Heart left ventricle (tissue), 16 donors: ENCODE measurements around the gene ZEB1. TPM values are rescaled to one million over a fixed set of nuclear protein-coding genes. Genes with fewer than 3 reads are reported as not detected.

ENCODE experiments used
- ATAC-seq, 4 donors: fragments of 200-7000 bp; cut with Tn5 transposase; one replicate each; pipeline ENCODE4 v1.9.1; 2020 to 2022; ENCODE audit warnings: moderate library complexity in 4 of 4, mild to moderate bottlenecking in 3 of 4, moderate number of reproducible peaks in 1 of 4
- DNase-seq, 5 donors: peaks; one replicate each; pipeline ENCODE4 v3.0.0-alpha.2; 2020
- H3K27ac ChIP-seq, 12 donors: fragments of 200-600 bp; sonication (generic) in 4 of 12; one replicate each; pipeline versions ENCODE4 v1.5.0 to v1.8.0; 2016 to 2022; ENCODE audit warnings: mild to moderate bottlenecking in 2 of 12
- H3K27me3 ChIP-seq, 9 donors: fragments of 200-600 bp; sonication (generic) in 2 of 9; one replicate each; pipeline versions ENCODE4 v1.5.1 to v1.8.0; 2016 to 2022; ENCODE audit warnings: mild to moderate bottlenecking in 3 of 9
- H3K36me3 ChIP-seq, 9 donors: fragments of 200-600 bp; sonication (generic) in 2 of 9; one replicate each; pipeline versions ENCODE4 v1.5.0 to v1.8.0; 2018 to 2022; ENCODE audit warnings: mild to moderate bottlenecking in 2 of 9
- H3K4me1 ChIP-seq, 12 donors: fragments of 200-600 bp; sonication (generic) in 4 of 12; one replicate each; pipeline versions ENCODE4 v1.5.0 to v1.8.0; 2016 to 2022; ENCODE audit warnings: mild to moderate bottlenecking in 3 of 12
- H3K4me3 ChIP-seq, 12 donors: fragments of 200-600 bp; sonication (generic) in 4 of 12; one replicate each; pipeline versions ENCODE4 v1.5.0 to v1.8.0; 2017 to 2022; ENCODE audit warnings: mild to moderate bottlenecking in 9 of 12, moderate library complexity in 4 of 12
- H3K9me3 ChIP-seq, 12 donors: fragments of 200-600 bp; sonication (generic) in 4 of 12; one replicate each; pipeline versions ENCODE4 v1.5.0 to v1.8.0; 2016 to 2022; ENCODE audit warnings: mild to moderate bottlenecking in 1 of 12
- POLR2A ChIP-seq, 2 donors: fragments of 450-650 bp; IDR thresholded peaks; one replicate each; pipeline ENCODE4 v1.6.1; 2017; ENCODE audit warnings: antibody characterized with exemption in 2 of 2, mild to moderate bottlenecking in 2 of 2, moderate library complexity in 2 of 2
- WGBS, 4 donors: extraction: QIAGEN DNeasy Blood & Tissue Kit in 2 of 4; methylation state at CpG; one replicate each; pipeline versions ENCODE4 v1.1.5 to v1.1.7; 2013 to 2018; 5-methylcytosine and 5-hydroxymethylcytosine counted together
- intact Hi-C, 10 donors: fragments of 100-400 bp; cut with DNase I; formaldehyde crosslinking; loops; one replicate each; pipeline versions ENCODE4 v1.11.1 to v1.14.2; 2022
- polyA plus RNA-seq, 2 donors: library from polyadenylated mRNA; stranded (reverse); fragments of 200-250 nt; gene quantifications; one replicate each; pipeline ENCODE4 v1.2.3, GENCODE V29; 2013
- total RNA-seq, 9 donors: library from RNA; depleted of rRNA in 2 of 9; stranded (reverse); fragments of >200 nt in 2 of 9; fragmentation: NEBNext Ultra II Directional in 3 of 9; extraction: Animal tissue kit (Norgen Biotek cat#: 25700) in 3 of 9; gene quantifications; one replicate each; pipeline versions ENCODE4 v1.1.0 to v1.2.4, GENCODE V29; 2016 to 2023
- TF ChIP-seq, protein P1 (sequence below), 12 donors: fragments of 200-600 bp; sonication (generic) in 4 of 12; IDR thresholded peaks; one replicate each; pipeline versions ENCODE4 v1.5.0 to v1.8.0; 2018 to 2022; ENCODE audit warnings: antibody characterized with exemption in 12 of 12, mild to moderate bottlenecking in 5 of 12
- donor health status: ischemic (EF 13 %, LVEDD 7.1; RV severe dilation, severe dysfunction).
- donor health status: healthy with polysubstance abuse.
- donor health status: DM: no; HTN: yes; CAD: no.
- donor health status: DM: no; HTN: no; CAD: no.
- donor health status: ischemic (EF 25% LVEDD 6.9; RV normal size, moderate dysfunction).
- donor health status: ischemic (EF 25% LVEDD 5.7; RV mildly dilated, moderate dysfunction).
- donor health status: healthy.
- donor health status: DM: yes; HTN: yes; CAD: no.
- donor health status: ischemic (EF 35%, LVEDD 5.7; RV mildly dilated, moderate dysfunction).
- donor health status: nonischemic (EF 11% LVEDD 7.7; RV severe dilation, severe dysfunction).
- donor health status: DM: yes; HTN: yes; CAD: no.
- donor health status: PGD.
- donor health status: ischemic (EF 29% LVEDD 5.4; RV normal size, mild dysfunction).
- donor health status: nonischemic (EF 23%, LVEDD 6.1; RV moderate dilation, normal function).

Gene ZEB1
- total and polyA plus RNA-seq, 11 donors, result 15.4 to 135 (median 95.6) TPM

GRCh38 chr10:31273789-31274188 is 45.2 kb upstream of the ZEB1 start:
- Histone ChIP-seq H3K4me3 (no peak overlapping the region), H3K27me3 (no peaks in the 10 kb centered on the region), H3K9me3 (peaks cover 0 to 17% (median 0%) of the 10 kb centered on the region in 12 donors), H3K4me1 (peaks cover 0 to 11% (median 0%) of the 10 kb centered on the region in 12 donors), H3K36me3 (no peaks in the 10 kb centered on the region), H3K27ac (peak overlapping the region in 1 of 12 donors; percentile 17)
- ATAC-seq, result no peak
- DNase-seq, result no peak
- 96 to 100% (median 98%) methylated on average over 2 of the region's 2 CpGs for WGBS, 4 donors
- TF ChIP-seq, protein P1, sequence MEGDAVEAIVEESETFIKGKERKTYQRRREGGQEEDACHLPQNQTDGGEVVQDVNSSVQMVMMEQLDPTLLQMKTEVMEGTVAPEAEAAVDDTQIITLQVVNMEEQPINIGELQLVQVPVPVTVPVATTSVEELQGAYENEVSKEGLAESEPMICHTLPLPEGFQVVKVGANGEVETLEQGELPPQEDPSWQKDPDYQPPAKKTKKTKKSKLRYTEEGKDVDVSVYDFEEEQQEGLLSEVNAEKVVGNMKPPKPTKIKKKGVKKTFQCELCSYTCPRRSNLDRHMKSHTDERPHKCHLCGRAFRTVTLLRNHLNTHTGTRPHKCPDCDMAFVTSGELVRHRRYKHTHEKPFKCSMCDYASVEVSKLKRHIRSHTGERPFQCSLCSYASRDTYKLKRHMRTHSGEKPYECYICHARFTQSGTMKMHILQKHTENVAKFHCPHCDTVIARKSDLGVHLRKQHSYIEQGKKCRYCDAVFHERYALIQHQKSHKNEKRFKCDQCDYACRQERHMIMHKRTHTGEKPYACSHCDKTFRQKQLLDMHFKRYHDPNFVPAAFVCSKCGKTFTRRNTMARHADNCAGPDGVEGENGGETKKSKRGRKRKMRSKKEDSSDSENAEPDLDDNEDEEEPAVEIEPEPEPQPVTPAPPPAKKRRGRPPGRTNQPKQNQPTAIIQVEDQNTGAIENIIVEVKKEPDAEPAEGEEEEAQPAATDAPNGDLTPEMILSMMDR (IDR thresholded peaks at IDR 0.05), result no peak
- TF ChIP-seq POLR2A (IDR thresholded peaks at IDR 0.05), result no peak
- intact Hi-C loops, result no loop called here

GRCh38 chr10:31274310-31274709 is 44.7 kb upstream of the ZEB1 start:
- intact Hi-C loops, result no loop called here
- Histone ChIP-seq H3K36me3 (no peaks in the 10 kb centered on the region), H3K27ac (no peak overlapping the region), H3K27me3 (no peaks in the 10 kb centered on the region), H3K9me3 (peaks cover 0 to 18% (median 0%) of the 10 kb centered on the region in 12 donors), H3K4me1 (peaks cover 0 to 11% (median 0%) of the 10 kb centered on the region in 12 donors), H3K4me3 (no peak overlapping the region)
- TF ChIP-seq, protein P1 (IDR thresholded peaks at IDR 0.05), result no peak
- TF ChIP-seq POLR2A (IDR thresholded peaks at IDR 0.05), result no peak
- DNase-seq (no peak), ATAC-seq (no peak)
- WGBS, 4 donors, result 94 to 97% (median 96%) methylated on average over 2 of the region's 2 CpGs

- Histone ChIP-seq H3K4me1 (peaks cover 0 to 6% (median 0%) of the 10 kb centered on the region in 12 donors), H3K27me3 (no peaks in the 10 kb centered on the region), H3K36me3 (no peaks in the 10 kb centered on the region), H3K27ac (peak overlapping the region in 1 of 12 donors; percentile 30), H3K9me3 (peaks cover 0 to 30% (median 11%) of the 10 kb centered on the region in 12 donors), H3K4me3 (no peak overlapping the region)
- no peak for TF ChIP-seq POLR2A (IDR thresholded peaks at IDR 0.05)
- TF ChIP-seq, protein P1 (IDR thresholded peaks at IDR 0.05), result no peak
- ATAC-seq (peak in 1 of 4 donors; percentile 71), DNase-seq (no peak)
- intact Hi-C loops, result no loop called here
- 78 to 88% (median 85%) methylated on average over 3 of the region's 3 CpGs for WGBS, 4 donors
These were observed 40.6 kb upstream of the ZEB1 start for GRCh38 chr10:31278279-31278941.

GRCh38 chr10:31280972-31281371 is 38.0 kb upstream of the ZEB1 start:
- 61 to 73% (median 68%) methylated on average over 1 of the region's 1 CpG for WGBS, 4 donors
- Histone ChIP-seq H3K27ac (no peak overlapping the region), H3K36me3 (no peaks in the 10 kb centered on the region), H3K4me3 (no peak overlapping the region), H3K4me1 (peaks cover 0 to 6% (median 0%) of the 10 kb centered on the region in 12 donors), H3K9me3 (peaks cover 0 to 27% (median 11%) of the 10 kb centered on the region in 12 donors), H3K27me3 (no peaks in the 10 kb centered on the region)
- no peak for ATAC-seq
- intact Hi-C loops, result no loop called here
- no peak for DNase-seq
- TF ChIP-seq, protein P1 (IDR thresholded peaks at IDR 0.05), result no peak
- TF ChIP-seq POLR2A (IDR thresholded peaks at IDR 0.05), result no peak
